EL (cell line): ENCODE results near the gene RHOBTB3.

ENCODE experiments used
- DNase-seq: peaks from one replicate; pipeline ENCODE4 v3.0.0-alpha.2; 2016

Gene RHOBTB3

DNA sequence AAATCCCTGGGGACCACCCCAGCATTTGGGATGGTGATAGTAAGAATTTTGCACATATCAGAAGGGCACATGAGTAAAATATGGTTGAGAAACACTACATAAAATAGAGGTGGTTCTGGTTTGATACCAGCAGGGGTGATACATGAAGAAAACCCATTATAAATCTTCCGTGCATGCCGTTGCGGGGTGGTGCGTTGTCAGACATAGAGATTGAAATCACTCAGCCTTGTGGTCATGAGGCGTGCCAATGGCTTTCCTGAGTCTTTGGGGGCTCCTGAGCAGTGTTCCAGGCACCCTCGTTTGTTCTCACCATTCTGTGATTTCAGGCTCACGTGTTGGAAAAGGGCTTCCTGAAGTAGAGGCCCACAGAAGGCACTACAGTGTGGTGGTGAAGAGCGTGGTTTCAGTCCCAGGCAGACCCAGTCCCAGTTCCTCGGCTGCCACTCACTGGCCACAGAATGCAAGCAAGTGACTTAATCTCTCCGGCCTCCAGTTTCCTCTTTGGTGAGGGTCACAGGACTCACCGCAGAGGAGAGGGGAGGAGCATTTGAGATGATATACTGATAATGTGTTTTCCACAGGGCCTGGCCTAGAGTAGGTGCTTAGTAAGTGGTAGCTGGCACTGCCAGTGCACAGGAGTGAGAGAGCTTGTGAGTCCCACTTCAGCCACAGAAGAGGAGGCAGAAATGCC is 111.9 kb downstream of the RHOBTB3 start:
- peak; percentile 86 for DNase-seq

DNA sequence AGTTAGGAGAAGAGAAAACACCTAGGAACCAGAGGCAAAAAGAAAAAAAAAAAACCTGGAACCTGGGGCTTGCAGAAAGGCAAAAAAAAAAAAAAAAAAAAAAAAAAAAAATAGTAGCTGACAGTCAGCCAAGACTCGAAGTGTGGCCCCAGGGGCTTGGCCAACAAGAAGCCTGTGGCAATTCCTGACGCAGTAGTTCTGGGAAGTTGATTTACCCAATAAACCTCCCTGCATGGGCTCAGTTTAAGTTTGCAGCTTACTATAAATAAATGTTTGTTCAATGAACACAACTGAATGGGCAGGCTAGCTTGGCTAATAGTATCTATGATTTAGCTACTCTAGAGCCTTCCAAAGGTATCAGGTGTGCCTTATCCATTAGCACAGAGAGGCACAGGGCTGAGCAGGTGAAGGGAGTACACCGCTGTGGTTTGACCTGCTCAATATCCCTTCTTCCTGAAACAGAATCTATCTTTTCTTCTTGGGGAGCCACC is 112.6 kb downstream of the RHOBTB3 start:
- peak; percentile 27 for DNase-seq

DNA sequence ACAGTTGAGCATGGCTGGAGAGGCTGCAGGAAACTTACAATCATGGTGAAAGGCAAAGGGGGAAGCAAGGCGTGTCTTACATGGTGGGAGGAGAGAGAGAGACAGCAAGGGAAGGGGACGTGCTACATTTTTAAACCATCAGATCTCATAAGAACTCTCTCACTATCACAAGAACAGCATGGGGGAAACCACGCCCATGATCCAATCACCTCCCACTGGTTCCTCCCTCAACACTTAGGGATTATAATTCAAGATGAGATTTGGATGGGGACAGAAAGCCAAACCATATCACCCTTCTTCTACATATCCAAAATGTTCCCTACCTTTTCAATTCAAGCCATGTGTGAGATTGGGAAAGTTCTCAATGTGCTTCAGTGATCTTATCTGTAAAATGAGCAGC is 114.3 kb downstream of the RHOBTB3 start:
- no peak for DNase-seq
